Heart right ventricle (tissue), 16 donors: ENCODE data around the gene EHHADH. TPM values are rescaled to one million over a fixed set of nuclear protein-coding genes. Genes with fewer than 3 reads are reported as not detected.
A peak's percentile ranks its signal among the peaks of the same experiment; 100 is the strongest.

Experiments used
- ATAC-seq, 8 donors: fragments of 200-7000 bp; cut with Tn5 transposase; one replicate each; pipeline ENCODE4 v1.9.1; 2020; ENCODE audit warnings: mild to moderate bottlenecking in 8 of 8, moderate library complexity in 8 of 8, moderate number of reproducible peaks in 1 of 8
- DNase-seq, 2 donors: peaks; one replicate each; pipeline ENCODE4 v3.0.0-alpha.2; 2020
- H3K27ac ChIP-seq, 10 donors: fragments of 200-600 bp; sonication (generic) in 2 of 10; one replicate each; pipeline versions ENCODE4 v1.5.0 to v1.8.0; 2020 to 2022; ENCODE audit warnings: mild to moderate bottlenecking in 3 of 10
- H3K27me3 ChIP-seq, 7 donors: fragments of 200-600 bp; one replicate each; pipeline ENCODE4 v1.8.0; 2021 to 2022; ENCODE audit warnings: mild to moderate bottlenecking in 2 of 7
- H3K36me3 ChIP-seq, 9 donors: fragments of 200-600 bp; sonication (generic) in 1 of 9; one replicate each; pipeline versions ENCODE4 v1.5.0 to v1.8.0; 2020 to 2022; ENCODE audit warnings: mild to moderate bottlenecking in 2 of 9
- H3K4me1 ChIP-seq, 9 donors: fragments of 200-600 bp; sonication (generic) in 1 of 9; one replicate each; pipeline versions ENCODE4 v1.5.0 to v1.8.0; 2020 to 2022; ENCODE audit warnings: mild to moderate bottlenecking in 4 of 9
- H3K4me3 ChIP-seq, 10 donors: fragments of 200-600 bp; sonication (generic) in 2 of 10; one replicate each; pipeline versions ENCODE4 v1.5.0 to v1.8.0; 2020 to 2022; ENCODE audit warnings: mild to moderate bottlenecking in 7 of 10, moderate library complexity in 2 of 10
- H3K9me3 ChIP-seq, 11 donors: fragments of 200-600 bp in 10 of 11; sonication (generic) in 2 of 11; one replicate each; pipeline versions ENCODE4 v1.5.0 to v1.8.0; 2013 to 2022; ENCODE audit warnings: mild to moderate bottlenecking in 2 of 11, control low read depth in 1 of 11, moderate library complexity in 1 of 11
- WGBS, 2 donors: extraction: QIAGEN DNeasy Blood & Tissue Kit; methylation state at CpG; one replicate each; pipeline ENCODE4 v1.1.7; 2013; ENCODE audit warnings: inconsistent platforms in 1 of 2; 5-methylcytosine and 5-hydroxymethylcytosine counted together
- intact Hi-C, 10 donors: fragments of 100-400 bp; cut with DNase I; formaldehyde crosslinking; loops; one replicate each; pipeline versions ENCODE4 v1.11.1 to v1.14.2; 2022
- polyA plus RNA-seq, 2 donors: library from polyadenylated mRNA; stranded (reverse); fragments of 200-250 nt; gene quantifications; one replicate each; pipeline ENCODE4 v1.2.3, GENCODE V29; 2013
- total RNA-seq, 10 donors: library from RNA; stranded (reverse); fragmentation: NEBNext Ultra II Directional in 3 of 10; extraction: Animal tissue kit (Norgen Biotek cat#: 25700) in 3 of 10; gene quantifications; one replicate each; pipeline versions ENCODE4 v1.2.1 to v1.2.4, GENCODE V29; 2021 to 2023
- TF ChIP-seq, protein P1 (sequence below), 9 donors: fragments of 200-600 bp; sonication (generic) in 2 of 9; IDR thresholded peaks; one replicate each; pipeline versions ENCODE4 v1.5.0 to v1.8.0; 2021 to 2022; ENCODE audit warnings: antibody characterized with exemption in 9 of 9, mild to moderate bottlenecking in 5 of 9, moderate library complexity in 1 of 9
- donor health status: Arrhythmogenic right ventricular cardiomyopathy.
- donor health status: ischemic (EF 13 %, LVEDD 7.1; RV severe dilation, severe dysfunction).
- donor health status: healthy with polysubstance abuse.
- donor health status: DM: no; HTN: yes; CAD: no.
- donor health status: DM: no; HTN: no; CAD: no.
- donor health status: ischemic (EF 25% LVEDD 6.9; RV normal size, moderate dysfunction).
- donor health status: ischemic (EF 25% LVEDD 5.7; RV mildly dilated, moderate dysfunction).
- donor health status: healthy.
- donor health status: DM: yes; HTN: yes; CAD: no.
- donor health status: Ischemic cardiomyopathy.
- donor health status: ischemic (EF 35%, LVEDD 5.7; RV mildly dilated, moderate dysfunction).
- donor health status: nonischemic (EF 11% LVEDD 7.7; RV severe dilation, severe dysfunction).
- donor health status: DM: yes; HTN: yes; CAD: no.
- donor health status: PGD.
- donor health status: ischemic (EF 29% LVEDD 5.4; RV normal size, mild dysfunction).
- donor health status: nonischemic (EF 23%, LVEDD 6.1; RV moderate dilation, normal function).

Gene EHHADH
- total and polyA plus RNA-seq, 12 donors = 3.8 to 31.0 (median 20.0) TPM

- ATAC-seq (no peak), DNase-seq (no peak)
- no peak overlapping the region for H3K27ac ChIP-seq
- intact Hi-C loops = no loop called here
- WGBS, 2 donors = 82% methylated on average over 4 of the region's 4 CpGs
- H3K4me1 ChIP-seq = no peaks in the 10 kb centered on the region
- peaks cover 0 to 86% (median 59%) of the 10 kb centered on the region in 7 donors for H3K27me3 ChIP-seq
- H3K4me3 ChIP-seq = no peak overlapping the region
- no peaks in the 10 kb centered on the region for H3K9me3 ChIP-seq
- TF ChIP-seq, protein P1, sequence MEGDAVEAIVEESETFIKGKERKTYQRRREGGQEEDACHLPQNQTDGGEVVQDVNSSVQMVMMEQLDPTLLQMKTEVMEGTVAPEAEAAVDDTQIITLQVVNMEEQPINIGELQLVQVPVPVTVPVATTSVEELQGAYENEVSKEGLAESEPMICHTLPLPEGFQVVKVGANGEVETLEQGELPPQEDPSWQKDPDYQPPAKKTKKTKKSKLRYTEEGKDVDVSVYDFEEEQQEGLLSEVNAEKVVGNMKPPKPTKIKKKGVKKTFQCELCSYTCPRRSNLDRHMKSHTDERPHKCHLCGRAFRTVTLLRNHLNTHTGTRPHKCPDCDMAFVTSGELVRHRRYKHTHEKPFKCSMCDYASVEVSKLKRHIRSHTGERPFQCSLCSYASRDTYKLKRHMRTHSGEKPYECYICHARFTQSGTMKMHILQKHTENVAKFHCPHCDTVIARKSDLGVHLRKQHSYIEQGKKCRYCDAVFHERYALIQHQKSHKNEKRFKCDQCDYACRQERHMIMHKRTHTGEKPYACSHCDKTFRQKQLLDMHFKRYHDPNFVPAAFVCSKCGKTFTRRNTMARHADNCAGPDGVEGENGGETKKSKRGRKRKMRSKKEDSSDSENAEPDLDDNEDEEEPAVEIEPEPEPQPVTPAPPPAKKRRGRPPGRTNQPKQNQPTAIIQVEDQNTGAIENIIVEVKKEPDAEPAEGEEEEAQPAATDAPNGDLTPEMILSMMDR (IDR thresholded peaks at IDR 0.05) = no peak
- no peaks in the 10 kb centered on the region for H3K36me3 ChIP-seq
These were observed 17.1 kb upstream of the EHHADH start for GRCh38 chr3:185270956-185271332.

DNA sequence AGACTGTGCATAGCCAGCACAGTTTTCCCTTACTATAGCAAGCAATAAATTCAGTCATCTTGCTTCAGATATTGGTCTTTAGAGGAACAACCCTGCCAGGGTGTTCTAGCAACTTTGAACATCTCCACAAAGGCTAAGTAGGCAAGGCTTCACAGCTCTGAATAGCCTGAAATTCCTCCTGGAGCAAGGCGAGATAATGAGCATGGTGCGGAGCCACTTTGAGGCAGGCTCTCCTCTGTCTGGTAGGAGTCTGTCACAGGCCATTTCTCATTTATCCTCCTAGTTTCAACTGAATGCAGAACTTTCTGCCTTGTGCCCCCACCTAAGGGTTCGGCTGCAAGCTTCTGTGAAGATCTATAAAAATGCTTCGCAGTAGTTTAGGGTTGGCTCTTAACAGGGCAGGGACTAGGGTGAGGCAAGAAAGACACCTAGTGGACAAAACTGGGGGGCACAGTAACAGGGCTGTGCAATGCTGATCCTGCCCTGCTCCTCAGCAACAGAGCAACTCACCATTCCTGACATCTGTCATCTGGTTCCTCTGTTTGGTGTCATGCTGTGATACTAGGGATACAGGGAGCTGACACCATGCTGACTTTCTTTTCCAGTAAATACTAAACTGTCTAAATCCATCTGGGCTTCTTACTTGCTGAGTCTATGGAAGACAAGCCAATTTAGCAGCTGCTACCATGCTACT lies 16.6 kb upstream of the EHHADH start:
- Histone ChIP-seq H3K27me3 (peaks cover 0 to 80% (median 53%) of the 10 kb centered on the region in 7 donors), H3K27ac (no peak overlapping the region), H3K36me3 (no peaks in the 10 kb centered on the region), H3K9me3 (no peaks in the 10 kb centered on the region), H3K4me1 (no peaks in the 10 kb centered on the region), H3K4me3 (no peak overlapping the region)
- ATAC-seq = peak in 7 of 8 donors; percentile 42 to 84 (median 70)
- TF ChIP-seq, protein P1 (IDR thresholded peaks at IDR 0.05) = peak in 8 of 9 donors; percentile 5 to 42 (median 34)
- no peak for DNase-seq
- 28 to 33% methylated on average over 4 of the region's 4 CpGs for WGBS, 2 donors
- intact Hi-C loops = no loop called here

DNA sequence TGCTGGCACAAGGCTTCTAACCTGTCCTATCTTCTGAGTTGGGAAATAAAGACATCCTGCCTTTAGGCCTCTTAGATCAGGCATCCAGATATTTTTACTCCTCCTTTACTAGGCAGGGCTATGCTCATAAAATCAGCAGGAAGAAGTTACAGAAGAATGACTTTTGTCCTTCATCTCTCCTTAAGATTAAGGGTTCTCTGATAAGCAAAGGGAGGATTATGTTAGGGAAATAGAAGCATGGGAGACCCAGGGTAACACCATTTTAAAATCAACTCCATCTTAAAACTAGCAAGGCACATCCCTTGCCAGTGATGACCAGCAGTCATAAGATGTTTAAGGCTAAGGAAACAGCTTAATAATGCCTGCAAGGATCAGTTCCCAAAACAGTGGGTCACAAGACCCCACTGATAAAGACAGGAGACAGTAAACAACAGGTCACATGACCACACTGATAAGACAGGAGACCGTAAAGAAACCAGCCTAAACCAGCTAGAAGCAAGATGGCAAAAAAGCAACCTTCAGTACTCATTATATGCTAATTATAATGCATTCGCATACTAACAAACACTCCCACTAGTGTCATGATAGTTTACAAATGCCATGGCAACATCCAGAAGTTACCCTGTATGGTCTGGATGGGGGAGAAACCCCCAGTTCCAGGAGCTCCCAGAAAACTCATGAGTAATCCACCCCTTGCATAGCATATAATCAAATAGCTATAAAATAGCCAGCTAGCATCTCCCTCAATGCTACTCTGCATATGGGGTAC lies 14.5 kb upstream of the EHHADH start:
- intact Hi-C loops = no loop called here
- H3K4me1 ChIP-seq = no peaks in the 10 kb centered on the region
- ATAC-seq (no peak), DNase-seq (no peak)
- H3K36me3 ChIP-seq = no peaks in the 10 kb centered on the region
- H3K4me3 ChIP-seq = no peak overlapping the region
- H3K27ac ChIP-seq = no peak overlapping the region
- 61 to 63% methylated on average over 2 of the region's 2 CpGs for WGBS, 2 donors
- no peaks in the 10 kb centered on the region for H3K9me3 ChIP-seq
- peaks cover 0 to 65% (median 39%) of the 10 kb centered on the region in 7 donors for H3K27me3 ChIP-seq
- TF ChIP-seq, protein P1 (IDR thresholded peaks at IDR 0.05) = no peak

DNA sequence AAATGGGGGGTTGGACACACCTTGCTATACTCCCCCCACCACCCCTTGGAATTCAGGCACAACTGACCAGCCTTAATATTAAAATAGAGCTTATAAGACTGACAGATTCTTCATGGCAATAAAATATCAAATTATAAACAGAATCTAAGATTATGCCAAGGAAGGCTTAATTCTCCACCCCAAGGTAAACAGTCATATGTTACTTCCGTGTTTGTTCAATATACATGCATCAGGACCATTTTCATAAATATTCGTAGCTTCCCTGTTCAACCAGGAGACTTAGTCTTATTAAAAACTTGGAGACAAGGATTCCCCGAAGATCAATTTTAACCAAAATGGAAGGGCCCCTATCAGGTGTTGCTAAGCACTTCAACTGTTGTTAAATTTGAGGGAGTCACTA lies 13.3 kb upstream of the EHHADH start:
- Histone ChIP-seq H3K4me3 (no peak overlapping the region), H3K27ac (no peak overlapping the region), H3K27me3 (peaks cover 0 to 53% (median 29%) of the 10 kb centered on the region in 7 donors), H3K36me3 (no peaks in the 10 kb centered on the region), H3K9me3 (no peaks in the 10 kb centered on the region), H3K4me1 (no peaks in the 10 kb centered on the region)
- intact Hi-C loops = no loop called here
- DNase-seq (no peak), ATAC-seq (no peak)
- TF ChIP-seq, protein P1 (IDR thresholded peaks at IDR 0.05) = no peak
- WGBS, 2 donors = 92 to 96% methylated on average over 3 of the region's 3 CpGs
